ENCODE results near the gene ZNF236. TPM values are rescaled to one million over a fixed set of nuclear protein-coding genes. Genes with fewer than 3 reads are reported as not detected.

The ZNF236 gene
- total and polyA plus RNA-seq, 8 donors = 1.8 to 31.7 (median 6.6) TPM

DNA sequence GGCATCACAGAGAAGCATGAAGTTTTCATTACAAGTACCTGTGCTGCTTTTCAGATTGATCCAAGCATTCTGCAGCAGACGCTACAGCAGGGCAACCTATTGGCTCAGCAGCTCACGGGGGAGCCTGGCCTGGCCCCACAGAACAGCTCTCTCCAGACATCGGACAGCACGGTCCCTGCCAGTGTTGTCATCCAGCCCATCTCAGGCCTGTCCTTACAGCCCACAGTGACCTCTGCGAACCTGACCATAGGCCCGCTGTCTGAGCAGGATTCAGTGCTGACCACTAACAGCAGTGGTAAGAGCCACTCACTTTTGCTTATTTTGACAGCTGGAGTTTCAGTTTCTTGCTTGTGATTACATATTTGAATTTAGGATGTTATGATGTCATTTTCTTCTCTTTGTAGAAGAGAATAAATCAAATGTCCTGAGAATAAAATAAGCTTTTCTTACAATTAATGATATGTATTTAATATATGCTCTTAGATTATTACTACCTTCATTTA, 104.9 kb downstream of the ZNF236 start:
- intact Hi-C loops (cut with DNase I; ENCODE audit: low total_unique reads) = loop anchor here (10.0 kb wide), 1 partner anchor 58 kb away; no protein-coding TSS in a partner anchor
- Histone ChIP-seq H3K4me3 (no peak overlapping the region), H3K36me3 (peaks cover 21 to 85% (median 77%) of the 10 kb centered on the region in 4 donors), H3K27ac (no peak overlapping the region), H3K27me3 (no peaks in the 10 kb centered on the region), H3K9me3 (no peaks in the 10 kb centered on the region), H3K4me1 (peaks cover 0 to 3% (median 0%) of the 10 kb centered on the region in 4 donors)
- no peak for TF ChIP-seq EP300 (IDR thresholded peaks at IDR 0.05)
- TF ChIP-seq POLR2A (IDR thresholded peaks at IDR 0.05) = no peak
- 91 to 96% (median 94%) methylated on average over 6 of the region's 6 CpGs for WGBS, 5 donors
- DNase-seq = no peak

DNA sequence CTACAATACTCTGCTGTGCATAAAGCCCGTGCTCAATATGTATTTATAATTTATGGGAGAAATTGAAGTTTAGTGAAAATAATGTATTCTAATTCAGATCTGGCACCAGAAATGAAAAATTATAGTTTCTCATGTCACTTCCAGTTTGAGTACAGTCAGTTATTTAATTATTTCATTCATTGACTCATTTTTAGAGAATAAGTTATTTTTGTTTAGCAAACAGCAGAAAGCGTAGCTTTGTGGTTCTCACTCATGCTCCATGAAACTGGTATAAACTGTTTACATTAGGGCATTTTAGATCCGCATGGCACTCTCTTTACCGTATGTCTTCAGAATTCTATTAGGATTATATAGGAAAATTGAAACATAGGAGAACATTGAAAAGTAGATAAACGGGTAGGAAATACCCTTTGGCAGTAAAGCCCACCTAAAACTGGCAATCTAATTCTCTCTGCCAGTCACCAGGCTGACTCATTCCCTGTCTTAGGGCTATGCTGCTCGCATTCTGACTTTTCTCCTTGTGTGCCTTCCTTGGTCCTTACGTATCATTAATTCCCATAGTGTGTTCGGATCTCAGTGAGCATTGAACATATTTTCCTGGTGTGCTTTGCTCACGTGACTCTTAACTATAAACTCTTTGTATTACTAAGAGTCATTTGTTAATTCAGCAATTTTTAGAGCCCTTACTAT, 106.0 kb downstream of the ZNF236 start:
- Histone ChIP-seq H3K27me3 (no peaks in the 10 kb centered on the region), H3K36me3 (peaks cover 21 to 91% (median 86%) of the 10 kb centered on the region in 4 donors), H3K4me3 (no peak overlapping the region), H3K4me1 (no peaks in the 10 kb centered on the region), H3K27ac (no peak overlapping the region), H3K9me3 (no peaks in the 10 kb centered on the region)
- intact Hi-C loops (cut with DNase I; ENCODE audit: low total_unique reads) = loop anchor here (10.0 kb wide), 1 partner anchor 56 kb away; no protein-coding TSS in a partner anchor
- DNase-seq = no peak
- WGBS, 5 donors = 82 to 92% (median 86%) methylated on average over 9 of the region's 9 CpGs
- TF ChIP-seq EP300 (IDR thresholded peaks at IDR 0.05) = no peak
- TF ChIP-seq POLR2A (IDR thresholded peaks at IDR 0.05) = no peak
- TF ChIP-seq, protein P1, sequence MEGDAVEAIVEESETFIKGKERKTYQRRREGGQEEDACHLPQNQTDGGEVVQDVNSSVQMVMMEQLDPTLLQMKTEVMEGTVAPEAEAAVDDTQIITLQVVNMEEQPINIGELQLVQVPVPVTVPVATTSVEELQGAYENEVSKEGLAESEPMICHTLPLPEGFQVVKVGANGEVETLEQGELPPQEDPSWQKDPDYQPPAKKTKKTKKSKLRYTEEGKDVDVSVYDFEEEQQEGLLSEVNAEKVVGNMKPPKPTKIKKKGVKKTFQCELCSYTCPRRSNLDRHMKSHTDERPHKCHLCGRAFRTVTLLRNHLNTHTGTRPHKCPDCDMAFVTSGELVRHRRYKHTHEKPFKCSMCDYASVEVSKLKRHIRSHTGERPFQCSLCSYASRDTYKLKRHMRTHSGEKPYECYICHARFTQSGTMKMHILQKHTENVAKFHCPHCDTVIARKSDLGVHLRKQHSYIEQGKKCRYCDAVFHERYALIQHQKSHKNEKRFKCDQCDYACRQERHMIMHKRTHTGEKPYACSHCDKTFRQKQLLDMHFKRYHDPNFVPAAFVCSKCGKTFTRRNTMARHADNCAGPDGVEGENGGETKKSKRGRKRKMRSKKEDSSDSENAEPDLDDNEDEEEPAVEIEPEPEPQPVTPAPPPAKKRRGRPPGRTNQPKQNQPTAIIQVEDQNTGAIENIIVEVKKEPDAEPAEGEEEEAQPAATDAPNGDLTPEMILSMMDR (IDR thresholded peaks at IDR 0.05) = no peak
- TF ChIP-seq POLR2AphosphoS5 (IDR thresholded peaks at IDR 0.05) = no peak

DNA sequence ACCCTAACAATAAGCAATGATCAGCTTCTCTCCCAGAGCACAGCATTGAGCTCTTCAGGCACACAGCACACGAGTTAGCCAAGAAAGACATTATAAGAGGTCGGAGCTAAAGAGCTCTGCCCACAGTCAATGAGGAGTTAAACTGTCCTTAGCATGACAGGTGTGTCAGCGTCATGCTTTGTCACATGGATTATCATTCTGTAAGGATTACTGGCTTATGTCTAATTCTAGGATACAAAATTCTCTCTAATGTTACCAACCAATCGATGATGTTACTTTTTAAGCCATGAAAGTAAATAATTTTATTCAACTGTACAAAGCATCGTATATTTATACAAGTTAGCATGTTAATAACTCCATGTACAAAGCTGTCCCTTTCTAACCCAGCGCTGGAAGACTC, 108.8 kb downstream of the ZNF236 start:
- no peak for DNase-seq
- H3K27ac ChIP-seq = no peak overlapping the region
- peaks cover 9 to 86% (median 74%) of the 10 kb centered on the region in 4 donors for H3K36me3 ChIP-seq
- intact Hi-C loops (cut with DNase I; ENCODE audit: low total_unique reads) = no loop called here
- H3K9me3 ChIP-seq = no peaks in the 10 kb centered on the region
- no peaks in the 10 kb centered on the region for H3K27me3 ChIP-seq
- WGBS, 5 donors = 87 to 92% (median 91%) methylated on average over 6 of the region's 6 CpGs
- H3K4me3 ChIP-seq = no peak overlapping the region
- H3K4me1 ChIP-seq = no peaks in the 10 kb centered on the region
- TF ChIP-seq POLR2A (IDR thresholded peaks at IDR 0.05) = no peak
- TF ChIP-seq, protein P1 (IDR thresholded peaks at IDR 0.05) = no peak
- no peak for TF ChIP-seq EP300 (IDR thresholded peaks at IDR 0.05)
- no peak for TF ChIP-seq POLR2AphosphoS5 (IDR thresholded peaks at IDR 0.05)

DNA sequence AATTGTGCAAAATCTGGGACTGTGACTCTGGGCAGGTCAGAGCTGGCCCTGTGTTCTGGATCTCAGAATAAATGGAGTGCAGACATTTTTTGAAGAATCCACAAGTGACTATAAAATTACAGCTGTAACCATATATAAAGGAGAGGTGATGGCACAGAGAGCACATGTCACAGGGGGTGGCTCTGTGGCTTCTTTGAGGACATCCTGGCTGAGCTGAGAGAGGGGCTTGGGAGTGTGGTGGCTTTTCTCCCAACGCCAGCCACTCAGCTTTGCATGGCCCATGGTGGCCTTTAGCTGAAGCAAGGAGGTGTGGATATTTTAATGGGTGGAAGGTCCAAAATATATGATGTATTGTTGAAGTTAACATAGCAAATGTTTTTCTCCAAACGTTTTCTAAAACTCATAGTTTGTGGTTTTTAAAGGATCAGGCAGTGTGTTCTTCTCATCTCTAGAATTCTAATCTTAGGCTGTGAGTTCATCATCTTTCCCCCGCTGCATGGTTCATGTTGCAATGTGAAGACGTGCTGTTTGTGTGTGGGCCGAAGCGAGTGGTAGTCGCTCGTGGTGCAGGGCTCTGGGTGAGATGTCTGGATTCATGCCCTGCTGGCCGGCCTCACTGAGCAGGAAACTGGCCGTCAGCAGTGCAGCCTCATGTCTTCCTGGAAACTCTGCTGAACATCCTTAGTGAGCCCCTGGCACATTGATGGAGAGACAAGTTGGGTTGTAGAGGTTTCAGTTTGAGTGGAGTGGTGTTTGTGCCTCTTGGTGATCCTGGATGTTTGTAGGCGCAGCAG, 109.9 kb downstream of the ZNF236 start:
- peak in 1 of 3 donors; percentile 8 for TF ChIP-seq POLR2AphosphoS5 (IDR thresholded peaks at IDR 0.05)
- TF ChIP-seq, protein P1 (IDR thresholded peaks at IDR 0.05) = no peak
- Histone ChIP-seq H3K36me3 (peaks cover 6 to 88% (median 78%) of the 10 kb centered on the region in 4 donors), H3K4me3 (no peak overlapping the region), H3K27ac (no peak overlapping the region), H3K27me3 (no peaks in the 10 kb centered on the region), H3K9me3 (no peaks in the 10 kb centered on the region), H3K4me1 (no peaks in the 10 kb centered on the region)
- WGBS, 5 donors = 62 to 84% (median 81%) methylated on average over 11 of the region's 11 CpGs
- no peak for DNase-seq
- intact Hi-C loops (cut with DNase I; ENCODE audit: low total_unique reads) = no loop called here

Data from stomach (tissue), 9 donors.